MM.1S (cell line): ENCODE measurements around the gene SDK1.

ENCODE experiments used
- DNase-seq: peaks from one replicate; pipeline ENCODE4 v3.0.0-alpha.2; 2015
- H2AFZ ChIP-seq: fragments of 300-600 bp; sonication (generic); 2 replicates; pipeline ENCODE4 v1.6.0; 2016; ENCODE audit warnings: antibody characterized with exemption, low read length
- H3F3A ChIP-seq: fragments of 300-600 bp; sonication (generic); 2 replicates; pipeline ENCODE4 v1.6.1; 2016; ENCODE audit warnings: mild to moderate bottlenecking, antibody characterized with exemption, low read length, moderate library complexity, mixed read lengths; ENCODE audit not compliant: insufficient read depth
- H3K27ac ChIP-seq: fragments of 300-600 bp; sonication (generic); 2 replicates; pipeline ENCODE4 v1.5.1; 2016; ENCODE audit warnings: mild to moderate bottlenecking, low read length
- H3K27me3 ChIP-seq: fragments of 300-600 bp; sonication (generic); replicated peaks from 2 replicates; pipeline ENCODE4 v1.6.0; 2016; ENCODE audit warnings: low read length; ENCODE audit not compliant: insufficient read depth
- H3K36me3 ChIP-seq: fragments of 300-600 bp; sonication (generic); replicated peaks from 2 replicates; pipeline ENCODE4 v1.6.1; 2016; ENCODE audit warnings: mild to moderate bottlenecking, low read length, mixed read lengths; ENCODE audit not compliant: insufficient read depth
- H3K4me1 ChIP-seq: fragments of 300-600 bp; sonication (generic); 2 replicates; pipeline ENCODE4 v1.6.1; 2016; ENCODE audit warnings: low read length, mixed read lengths
- H3K4me2 ChIP-seq: fragments of 300-600 bp; sonication (generic); 2 replicates; pipeline ENCODE4 v1.6.0; 2016; ENCODE audit warnings: low read depth, low read length
- H3K4me3 ChIP-seq: fragments of 300-600 bp; sonication (generic); 2 replicates; pipeline ENCODE4 v1.5.1; 2016; ENCODE audit warnings: low read length, mixed read lengths
- H3K79me2 ChIP-seq: fragments of 300-600 bp; sonication (generic); 2 replicates; pipeline ENCODE4 v1.6.1; 2016; ENCODE audit warnings: mixed run types, low read length, mixed read lengths
- H3K9ac ChIP-seq: fragments of 300-600 bp; sonication (generic); 2 replicates; pipeline ENCODE4 v1.6.1; 2016; ENCODE audit warnings: low read length, mixed read lengths
- H3K9me2 ChIP-seq: fragments of 300-600 bp; sonication (generic); replicated peaks from 2 replicates; pipeline ENCODE4 v1.6.1; 2016; ENCODE audit warnings: mild to moderate bottlenecking, low read length, mixed read lengths; ENCODE audit not compliant: insufficient read depth
- H3K9me3 ChIP-seq: fragments of 300-600 bp; sonication (generic); replicated peaks from 2 replicates; pipeline ENCODE4 v1.6.1; 2016; ENCODE audit warnings: mild to moderate bottlenecking, low read length, mixed read lengths; ENCODE audit not compliant: insufficient read depth
- H4K20me1 ChIP-seq: fragments of 300-600 bp; sonication (generic); 2 replicates; pipeline ENCODE4 v1.6.1; 2016; ENCODE audit warnings: mild to moderate bottlenecking, low read length, moderate library complexity, mixed read lengths; ENCODE audit not compliant: insufficient read depth
- CTCF ChIP-seq: fragments of 300-600 bp; sonication (generic); IDR thresholded peaks from 2 replicates; pipeline ENCODE4 v1.5.1; 2016; ENCODE audit warnings: antibody characterized with exemption, low read length, mixed read lengths
- EZH2 ChIP-seq: fragments of 300-600 bp; sonication (generic); optimal IDR thresholded peaks from 2 replicates; pipeline ENCODE3; 2017; ENCODE audit warnings: low read depth, mild to moderate bottlenecking, antibody characterized with exemption, low read length, mixed read lengths
- EZH2phosphoT487 ChIP-seq: fragments of 300-600 bp; sonication (generic); IDR thresholded peaks from 2 replicates; pipeline ENCODE4 v1.6.1; 2018; ENCODE audit warnings: antibody characterized with exemption, low read length

SDK1 gene

DNA sequence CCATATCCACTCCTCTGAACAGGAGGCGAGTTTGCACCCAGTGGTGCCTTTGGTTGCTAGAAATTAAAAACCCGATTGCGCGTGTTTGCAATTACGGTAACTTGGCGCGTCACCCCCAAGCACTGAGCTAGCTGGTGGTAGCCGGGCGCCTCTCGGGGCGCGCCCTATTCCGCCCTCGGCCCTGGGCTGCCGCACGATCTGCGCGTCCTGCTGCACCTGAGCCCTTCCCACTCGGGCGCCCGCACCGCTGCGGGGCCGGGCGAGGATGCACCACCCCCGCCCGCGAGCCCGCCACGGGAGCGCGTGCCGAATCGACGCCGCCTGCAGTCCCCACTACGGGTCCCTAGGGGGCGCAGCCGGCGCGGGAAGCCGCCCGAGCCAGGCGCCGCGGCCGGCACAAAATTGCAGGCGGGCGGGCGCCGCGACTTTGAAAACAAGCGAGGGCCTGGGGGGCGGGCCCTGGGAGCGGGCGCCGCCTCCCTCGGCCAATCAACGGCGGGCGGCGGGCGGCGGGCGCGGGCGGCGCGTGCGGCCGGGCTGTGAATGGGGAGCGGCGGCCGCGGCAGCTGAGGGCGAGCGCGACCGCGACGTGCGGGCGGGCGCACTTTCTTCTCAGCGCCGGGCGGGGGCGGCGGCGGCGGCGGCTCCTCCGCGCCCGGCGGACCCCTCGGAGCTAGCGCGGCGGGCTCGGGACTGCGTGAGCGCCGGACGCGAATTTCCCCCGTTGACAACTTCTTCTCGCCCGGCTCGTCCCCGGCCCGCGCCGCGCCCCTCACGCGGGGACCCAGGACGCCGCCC, at the start of gene SDK1:
TSS of gene SDK1 (plus strand) at position 602 of the 798 bp plus-strand sequence. CDS start 335 bp downstream, outside the sequence.
- no peak for TF ChIP-seq EZH2
- peak; percentile 29 for TF ChIP-seq CTCF
- H3F3A ChIP-seq, result no peaks in the 10 kb centered on the region
- peak within 1 kb of the TSS; percentile 45; the same call in 1 of the 2 replicates for H2AFZ ChIP-seq
- H3K4me3 ChIP-seq, result peak within 1 kb of the TSS; percentile 33; the same call in 1 of the 2 replicates
- H3K4me2 ChIP-seq, result peak within 1 kb of the TSS; percentile 32; the same call in 1 of the 2 replicates
- no peaks in the 10 kb centered on the region for H3K9me3 ChIP-seq
- DNase-seq, result peak; percentile 77
- no peaks in the 10 kb centered on the region for H3K9me2 ChIP-seq
- H3K79me2 ChIP-seq, result no peaks in the 10 kb centered on the region
- no peaks in the 10 kb centered on the region for H4K20me1 ChIP-seq
- no peak within 1 kb of the TSS for H3K9ac ChIP-seq
- no peaks in the 10 kb centered on the region for H3K27me3 ChIP-seq
- no peaks in the 10 kb centered on the region for H3K36me3 ChIP-seq
- H3K27ac ChIP-seq, result no peak within 1 kb of the TSS
- no peaks in the 10 kb centered on the region for H3K4me1 ChIP-seq

DNA sequence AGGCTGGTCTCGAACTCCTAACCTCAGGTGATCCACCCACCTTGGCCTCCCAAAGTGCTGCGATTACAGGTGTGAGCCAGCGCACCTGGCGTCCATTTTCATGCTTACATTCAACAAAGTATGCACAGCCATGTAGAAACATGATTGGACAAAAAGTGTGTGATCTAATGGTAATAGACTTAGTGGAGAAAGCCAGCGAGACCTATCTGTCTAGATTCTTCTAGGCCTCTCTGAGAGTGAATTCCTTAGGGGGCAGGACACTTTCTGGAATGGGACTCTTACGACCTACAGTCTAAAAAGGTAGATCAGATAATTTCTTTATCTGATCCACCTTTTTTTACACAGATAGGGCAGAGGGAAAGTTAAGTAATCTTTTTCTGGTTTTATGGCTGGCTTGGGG, 46.3 kb upstream of the SDK1 start:
- Histone ChIP-seq H3K9me3 (no peaks in the 10 kb centered on the region), H3K27me3 (no peaks in the 10 kb centered on the region), H4K20me1 (no peaks in the 10 kb centered on the region), H3K9ac (no peak overlapping the region), H3K4me1 (no peaks in the 10 kb centered on the region), H3K4me3 (no peak overlapping the region), H3F3A (no peaks in the 10 kb centered on the region), H3K79me2 (no peaks in the 10 kb centered on the region), H3K4me2 (no peak overlapping the region), H3K36me3 (no peaks in the 10 kb centered on the region), H3K9me2 (no peaks in the 10 kb centered on the region), H2AFZ (no peak overlapping the region), H3K27ac (no peak overlapping the region)
- no peak for DNase-seq
- TF ChIP-seq CTCF (no peak), EZH2phosphoT487 (no peak), EZH2 (no peak)

DNA sequence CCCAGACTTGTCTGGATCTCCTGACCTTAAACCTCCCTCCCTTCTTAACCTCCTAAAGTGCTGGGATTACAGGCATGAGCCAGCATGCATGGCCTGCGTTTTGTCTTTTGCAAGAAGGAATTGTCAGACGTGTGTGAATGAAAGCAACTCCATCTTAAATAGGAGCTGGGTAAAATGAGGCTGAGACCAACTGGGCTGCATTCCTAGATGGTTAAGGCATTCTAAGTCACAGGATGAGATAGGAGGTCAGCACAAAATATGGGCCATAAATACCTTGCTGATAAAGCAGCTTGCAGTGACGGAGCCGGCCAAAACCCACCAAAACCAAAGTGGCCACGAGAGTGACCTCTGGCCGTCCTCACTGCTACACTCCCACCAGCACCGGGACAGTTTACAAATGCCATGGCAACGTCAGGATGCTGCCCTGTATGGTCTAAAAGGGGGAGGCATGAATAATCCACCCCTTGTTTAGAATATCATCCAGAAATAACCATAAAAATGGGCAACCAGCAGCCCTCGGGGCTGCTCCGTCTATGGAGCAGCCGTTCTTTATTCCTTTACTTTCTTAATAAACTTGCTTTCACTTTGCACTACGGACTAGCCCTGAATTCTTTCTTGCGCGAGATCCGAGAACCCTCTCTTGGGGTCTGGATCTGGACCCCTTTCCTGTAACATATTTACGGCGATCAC, 41.2 kb upstream of the SDK1 start:
- H2AFZ ChIP-seq, result peak overlapping the region; percentile 64
- DNase-seq, result no peak
- H3K4me1 ChIP-seq, result no peaks in the 10 kb centered on the region
- H3F3A ChIP-seq, result no peaks in the 10 kb centered on the region
- no peaks in the 10 kb centered on the region for H3K9me2 ChIP-seq
- H3K9me3 ChIP-seq, result no peaks in the 10 kb centered on the region
- peak overlapping the region; percentile 53 for H3K4me3 ChIP-seq
- no peak overlapping the region for H3K9ac ChIP-seq
- TF ChIP-seq EZH2phosphoT487 (no peak), CTCF (no peak), EZH2 (no peak)
- H3K27ac ChIP-seq, result no peak overlapping the region
- peak overlapping the region; percentile 51; the same call in 1 of the 2 replicates for H3K4me2 ChIP-seq
- no peaks in the 10 kb centered on the region for H3K27me3 ChIP-seq
- H4K20me1 ChIP-seq, result no peaks in the 10 kb centered on the region
- no peaks in the 10 kb centered on the region for H3K79me2 ChIP-seq
- H3K36me3 ChIP-seq, result no peaks in the 10 kb centered on the region
